Psoas muscle (tissue), 8 donors: Measurements from ENCODE around the gene PAX5. TPM values are rescaled to one million over a fixed set of nuclear protein-coding genes. Genes with fewer than 3 reads are reported as not detected.

Source experiments
- ATAC-seq, 4 donors: fragments of 200-7000 bp; cut with Tn5 transposase; one replicate each; pipeline ENCODE4 v1.9.1; 2020; ENCODE audit warnings: moderate library complexity in 3 of 4, mild to moderate bottlenecking in 2 of 4
- DNase-seq, 2 donors: peaks; one replicate each; pipeline ENCODE4 v3.0.0-alpha.2; 2020
- H3K27ac ChIP-seq: fragments of 200-600 bp; one replicate; pipeline ENCODE4 v1.8.0; 2022
- H3K27me3 ChIP-seq, 3 donors: fragments of 200-600 bp in 1 of 3; one replicate each; pipeline versions ENCODE4 v1.6.1 to v1.8.0; 2013 to 2022; ENCODE audit warnings: low read length in 2 of 3, mild to moderate bottlenecking in 2 of 3, moderate library complexity in 1 of 3; ENCODE audit not compliant: insufficient read depth in 3 of 3
- H3K36me3 ChIP-seq, 2 donors: fragments of 200-600 bp in 1 of 2; one replicate each; pipeline versions ENCODE4 v1.6.1 to v1.8.0; 2013 to 2022; ENCODE audit warnings: low read depth in 1 of 2, mild to moderate bottlenecking in 1 of 2, moderate library complexity in 1 of 2; ENCODE audit not compliant: insufficient read depth in 1 of 2
- H3K4me1 ChIP-seq: fragments of 200-600 bp; one replicate; pipeline ENCODE4 v1.8.0; 2022
- H3K4me3 ChIP-seq: fragments of 200-600 bp; one replicate; pipeline ENCODE4 v1.8.0; 2022; ENCODE audit warnings: mild to moderate bottlenecking
- H3K9me3 ChIP-seq: fragments of 200-600 bp; one replicate; pipeline ENCODE4 v1.8.0; 2022
- CTCF ChIP-seq: fragments of 200-600 bp; IDR thresholded peaks from one replicate; pipeline ENCODE4 v1.8.0; 2022; ENCODE audit warnings: antibody characterized with exemption
- WGBS, 3 donors: extraction: QIAGEN DNeasy Blood & Tissue Kit; methylation state at CpG; one replicate each; pipeline versions ENCODE4 v1.1.6 to v1.1.7; 2013; 5-methylcytosine and 5-hydroxymethylcytosine counted together
- intact Hi-C, 2 donors: fragments of 100-400 bp; cut with DNase I; formaldehyde crosslinking; loops; one replicate each; pipeline versions ENCODE4 v1.11.0 to v1.14.2; 2022
- polyA plus RNA-seq, 3 donors: library from polyadenylated mRNA; stranded (reverse); fragments of 200-250 nt; gene quantifications; one replicate each; pipeline ENCODE4 v1.2.3, GENCODE V29; 2013
- total RNA-seq, 4 donors: library from RNA; stranded (reverse); fragmentation: NEBNext Ultra II Directional in 2 of 4; extraction: Animal tissue kit (Norgen Biotek cat#: 25700) in 2 of 4; gene quantifications; one replicate each; pipeline versions ENCODE4 v1.2.1 to v1.2.4, GENCODE V29; 2021 to 2023
- donor health status: healthy with polysubstance abuse.
- donor health status: DM: no; HTN: no; CAD: no; lungs with moderate emphysema.
- donor health status: Bipolar disorder and iron deficiency.
- donor health status: healthy.
- donor health status: DM: yes; HTN: yes; CAD: no.
- donor health status: DM: no; HTN: no; CAD: no.
- donor health status: DM: no; HTN: no; CAD: no.
- donor health status: DM: yes; HTN: yes; CAD: no.

Gene PAX5
- total and polyA plus RNA-seq, 7 donors = under 0.01 to 0.50 (median 0.06) TPM; not detected in 3

- H3K4me3 ChIP-seq = no peak overlapping the region
- H3K36me3 ChIP-seq = no peaks in the 10 kb centered on the region
- ATAC-seq = no peak
- H3K9me3 ChIP-seq = no peaks in the 10 kb centered on the region
- H3K4me1 ChIP-seq = no peaks in the 10 kb centered on the region
- WGBS, 3 donors = 40 to 52% (median 51%) methylated on average over 4 of the region's 4 CpGs
- no peak overlapping the region for H3K27ac ChIP-seq
- H3K27me3 ChIP-seq = peaks cover 0 to 46% (median 26%) of the 10 kb centered on the region in 3 donors
- no peak for DNase-seq
- intact Hi-C loops = no loop called here
- no peak for TF ChIP-seq CTCF
Measured at GRCh38 chr9:36817160-36817834, 216.8 kb downstream of the PAX5 start.

GRCh38 chr9:36816371-36816770 is 217.7 kb downstream of the PAX5 start:
- WGBS, 3 donors = 95 to 100% (median 98%) methylated on average over 3 of the region's 3 CpGs
- no peak for ATAC-seq
- Histone ChIP-seq H3K4me1 (no peaks in the 10 kb centered on the region), H3K36me3 (no peaks in the 10 kb centered on the region), H3K4me3 (no peak overlapping the region), H3K27me3 (peaks cover 0 to 46% (median 26%) of the 10 kb centered on the region in 3 donors), H3K9me3 (no peaks in the 10 kb centered on the region), H3K27ac (no peak overlapping the region)
- DNase-seq = no peak
- intact Hi-C loops = no loop called here
- TF ChIP-seq CTCF = no peak

GRCh38 chr9:36815566-36816348 is 218.3 kb downstream of the PAX5 start:
- H3K27ac ChIP-seq = no peak overlapping the region
- H3K27me3 ChIP-seq = peaks cover 0 to 43% (median 26%) of the 10 kb centered on the region in 3 donors
- H3K9me3 ChIP-seq = no peaks in the 10 kb centered on the region
- no peak for TF ChIP-seq CTCF
- H3K4me3 ChIP-seq = no peak overlapping the region
- no peaks in the 10 kb centered on the region for H3K36me3 ChIP-seq
- intact Hi-C loops = no loop called here
- DNase-seq (no peak), ATAC-seq (no peak)
- no peaks in the 10 kb centered on the region for H3K4me1 ChIP-seq
- 87 to 88% (median 87%) methylated on average over 7 of the region's 7 CpGs for WGBS, 3 donors

GRCh38 chr9:36815023-36815422 is 219.0 kb downstream of the PAX5 start:
- Histone ChIP-seq H3K9me3 (no peaks in the 10 kb centered on the region), H3K4me3 (no peak overlapping the region), H3K4me1 (no peaks in the 10 kb centered on the region), H3K27ac (no peak overlapping the region), H3K27me3 (peaks cover 0 to 36% (median 24%) of the 10 kb centered on the region in 3 donors), H3K36me3 (no peaks in the 10 kb centered on the region)
- intact Hi-C loops = no loop called here
- ATAC-seq = no peak
- 94 to 97% (median 95%) methylated on average over 3 of the region's 3 CpGs for WGBS, 3 donors
- TF ChIP-seq CTCF = no peak
- no peak for DNase-seq
